H1 (cell line): ENCODE measurements around the gene KCNA1. TPM values are rescaled to one million over a fixed set of nuclear protein-coding genes. Genes with fewer than 3 reads are reported as not detected.
A peak's percentile ranks its signal among the peaks of the same experiment; 100 is the strongest.

Experiments used
- CTCF ChIA-PET: fragments of 300-600 bp; sonication (Branson Sonifier 250); formaldehyde crosslinking; loops from one replicate; lab custom pipeline; 2021; ENCODE audit not compliant: partially characterized antibody; lab: Charles Lee
- POLR2A ChIA-PET: fragments of 300-600 bp; sonication (Branson Sonifier 250); formaldehyde crosslinking; loops from one replicate; lab custom pipeline; 2021; ENCODE audit warnings: inconsistent platforms; ENCODE audit not compliant: partially characterized antibody; lab: Charles Lee
- DNase-seq, 2 experiments: peaks; one replicate each; pipeline versions ENCODE4 v3.0.0 to v3.0.0-alpha.2; 2010 to 2022; ENCODE audit warnings: low spot score in 2 of 2, low read depth in 1 of 2, mixed read lengths in 1 of 2
- FAIRE-seq: peaks from 2 replicates; lab custom pipeline; 2011; peaks lifted over from hg19 to GRCh38; lab: Jason Lieb, UNC
- H2AFZ ChIP-seq: 2 replicates; pipeline ENCODE4 v1.8.1; 2012; ENCODE audit warnings: low read length, inconsistent platforms
- H2AK5ac ChIP-seq: 2 replicates; pipeline ENCODE4 v1.6.1; 2013; ENCODE audit warnings: low read depth, low read length
- H2BK120ac ChIP-seq: replicated peaks from 2 replicates; pipeline ENCODE3; 2013; ENCODE audit warnings: low read depth, low read length, inconsistent platforms
- H2BK12ac ChIP-seq: 2 replicates; pipeline ENCODE4 v1.6.1; 2013; ENCODE audit warnings: low read depth, low read length
- H2BK15ac ChIP-seq: 2 replicates; pipeline ENCODE4 v1.6.1; 2013; ENCODE audit warnings: low read length
- H2BK20ac ChIP-seq: 2 replicates; pipeline ENCODE4 v1.6.1; 2013; ENCODE audit warnings: low read length
- H2BK5ac ChIP-seq: 2 replicates; pipeline ENCODE4 v1.6.1; 2013; ENCODE audit warnings: low read depth, low read length
- H3K14ac ChIP-seq: 2 replicates; pipeline ENCODE4 v1.6.1; 2013; ENCODE audit warnings: inconsistent platforms; ENCODE audit not compliant: insufficient read length
- H3K18ac ChIP-seq: 2 replicates; pipeline ENCODE4 v1.6.1; 2013; ENCODE audit warnings: low read length; ENCODE audit errors: extremely low read depth
- H3K23ac ChIP-seq: 2 replicates; pipeline ENCODE4 v1.6.1; 2013; ENCODE audit warnings: inconsistent platforms; ENCODE audit not compliant: insufficient read length
- H3K23me2 ChIP-seq: 2 replicates; pipeline ENCODE4 v1.6.1; 2013; ENCODE audit warnings: low read depth, low read length
- H3K27ac ChIP-seq: 2 replicates; pipeline ENCODE4 v1.6.1; 2011; ENCODE audit warnings: low read depth, low read length, inconsistent platforms
- H3K27me3 ChIP-seq, 4 experiments: replicated peaks in 1 of 4; 1 replicate in 1 of 4; 2 replicates in 3 of 4; pipeline versions ENCODE4 v1.6.1 to v1.8.1; 2011 to 2013; ENCODE audit warnings: low read length in 3 of 4, mild to moderate bottlenecking in 3 of 4, inconsistent platforms in 2 of 4, mixed read lengths in 2 of 4, moderate library complexity in 1 of 4; ENCODE audit not compliant: control insufficient read depth in 3 of 4, insufficient read depth in 3 of 4; ENCODE audit errors: extremely low read depth in 1 of 4
- H3K36me3 ChIP-seq, 4 experiments: 2 replicates each; pipeline versions ENCODE4 v1.6.1 to v1.8.1; 2011 to 2013; ENCODE audit warnings: mild to moderate bottlenecking in 4 of 4, low read length in 3 of 4, moderate library complexity in 2 of 4, control low read depth in 1 of 4, inconsistent platforms in 1 of 4; ENCODE audit not compliant: insufficient read depth in 4 of 4, control insufficient read depth in 2 of 4
- H3K4ac ChIP-seq: replicated peaks from 2 replicates; pipeline ENCODE3; 2013; ENCODE audit warnings: low read length, low read depth, mixed read lengths, inconsistent platforms; ENCODE audit not compliant: insufficient read length
- H3K4me1 ChIP-seq, 4 experiments: replicated peaks in 1 of 4; 1 replicate in 1 of 4; 2 replicates in 3 of 4; pipeline versions ENCODE4 v1.6.1 to v1.8.1; 2011 to 2013; ENCODE audit warnings: low read length in 3 of 4, inconsistent platforms in 2 of 4, mixed read lengths in 1 of 4; ENCODE audit not compliant: insufficient read depth in 4 of 4, control insufficient read depth in 3 of 4
- H3K4me2 ChIP-seq, 2 experiments: 2 replicates each; pipeline versions ENCODE4 v1.6.1 to v1.8.1; 2011 to 2013; ENCODE audit warnings: low read depth in 2 of 2, low read length in 2 of 2, control low read depth in 1 of 2, inconsistent platforms in 1 of 2, mild to moderate bottlenecking in 1 of 2; ENCODE audit not compliant: insufficient read depth in 1 of 2
- H3K4me3 ChIP-seq, 4 experiments: fragments of 200-600, 300-600 bp in 1 of 4; sonication (generic), shearing (Covaris generic), sonication (Bioruptor Twin) in 1 of 4; 2 replicates each; pipeline versions ENCODE4 v1.5.1 to v1.8.1; 2011 to 2016; ENCODE audit warnings: low read length in 4 of 4, low read depth in 3 of 4, control low read depth in 2 of 4, inconsistent platforms in 2 of 4, mild to moderate bottlenecking in 2 of 4, mixed read lengths in 1 of 4, moderate library complexity in 1 of 4; ENCODE audit not compliant: insufficient read depth in 2 of 4; ENCODE audit errors: extremely low read depth in 1 of 4
- H3K56ac ChIP-seq: replicated peaks from 2 replicates; pipeline ENCODE3; 2013; ENCODE audit warnings: low read depth, mild to moderate bottlenecking, mixed read lengths, low read length, inconsistent platforms; ENCODE audit not compliant: insufficient read length
- H3K79me1 ChIP-seq: 2 replicates; pipeline ENCODE4 v1.6.1; 2013; ENCODE audit warnings: low read depth, low read length, control low read depth
- H3K79me2 ChIP-seq, 2 experiments: 2 replicates each; pipeline versions ENCODE4 v1.6.1 to v1.8.1; 2012 to 2013; ENCODE audit warnings: low read length in 2 of 2, mild to moderate bottlenecking in 2 of 2, inconsistent platforms in 1 of 2; ENCODE audit not compliant: insufficient read depth in 2 of 2, control insufficient read depth in 1 of 2
- H3K9ac ChIP-seq, 4 experiments: replicated peaks in 1 of 4; 1 replicate in 1 of 4; 2 replicates in 3 of 4; pipeline versions ENCODE4 v1.6.1 to v1.8.1; 2011 to 2013; ENCODE audit warnings: low read depth in 3 of 4, low read length in 3 of 4, control low read depth in 2 of 4, mild to moderate bottlenecking in 2 of 4, moderate library complexity in 2 of 4, inconsistent platforms in 1 of 4; ENCODE audit errors: extremely low read depth in 1 of 4
- H3K9me3 ChIP-seq, 2 experiments: 2 replicates each; pipeline versions ENCODE4 v1.6.1 to v1.8.1; 2012 to 2013; ENCODE audit warnings: mild to moderate bottlenecking in 2 of 2, moderate library complexity in 2 of 2, control low read depth in 1 of 2, inconsistent platforms in 1 of 2, low read depth in 1 of 2, low read length in 1 of 2, mixed read lengths in 1 of 2; ENCODE audit not compliant: insufficient read depth in 2 of 2
- H4K20me1 ChIP-seq, 2 experiments: replicated peaks in 1 of 2; 2 replicates each; pipeline versions ENCODE3 to v1.8.1; 2011 to 2013; ENCODE audit warnings: inconsistent platforms in 2 of 2, low read length in 2 of 2, mild to moderate bottlenecking in 1 of 2; ENCODE audit not compliant: insufficient read depth in 2 of 2, control insufficient read depth in 1 of 2
- H4K5ac ChIP-seq: 2 replicates; pipeline ENCODE4 v1.6.1; 2013; ENCODE audit warnings: low read length, low read depth, mixed read lengths, inconsistent platforms; ENCODE audit not compliant: insufficient read length
- H4K8ac ChIP-seq: 2 replicates; pipeline ENCODE4 v1.8.0; 2013; ENCODE audit warnings: mild to moderate bottlenecking, moderate library complexity, low read length, inconsistent platforms; ENCODE audit not compliant: insufficient read depth; ENCODE audit errors: extremely low read depth
- H4K91ac ChIP-seq: replicated peaks from 2 replicates; pipeline ENCODE3; 2013; ENCODE audit warnings: low read length, mixed read lengths, inconsistent platforms; ENCODE audit not compliant: insufficient read length
- CEBPB ChIP-seq: IDR thresholded peaks from 2 replicates; pipeline ENCODE4 v1.6.1; 2012; ENCODE audit warnings: low read depth, low read length
- CTCF ChIP-seq, 3 experiments: IDR thresholded peaks; 1 replicate in 2 of 3; 2 replicates in 1 of 3; pipeline versions ENCODE4 v1.5.1 to v1.6.1; 2011; ENCODE audit warnings: low read length in 3 of 3, mild to moderate bottlenecking in 3 of 3, inconsistent platforms in 2 of 3, low read depth in 1 of 3, moderate library complexity in 1 of 3; ENCODE audit not compliant: insufficient read depth in 1 of 3; ENCODE audit errors: control extremely low read depth in 1 of 3
- WGBS, 2 experiments: shearing (Covaris generic) in 1 of 2; methylation state at CpG; one replicate each; pipeline versions ENCODE4 v1.1.6 to v1.1.7; 2013 to 2015; ENCODE audit warnings: low lambda C conversion rate in 2 of 2, mixed read lengths in 2 of 2, inconsistent platforms in 1 of 2, low coverage in 1 of 2, missing lambda C conversion rate in 1 of 2; ENCODE audit not compliant: insufficient replicate concordance in 2 of 2, insufficient coverage in 1 of 2, insufficient read length in 1 of 2; ENCODE audit errors: extremely low coverage in 1 of 2, missing lambda C conversion rate in 1 of 2; 5-methylcytosine and 5-hydroxymethylcytosine counted together
- polyA plus RNA-seq, 7 experiments: library from polyadenylated mRNA; depleted of rRNA in 3 of 7; stranded (reverse) in 5 of 7; unstranded in 2 of 7; fragments of >200 nt in 5 of 7; fragments of 200-250 nt in 2 of 7; gene quantifications; 1 replicate in 5 of 7; 2 replicates in 1 of 7; 4 replicates in 1 of 7; pipeline versions ENCODE4 v1.2.1 to v1.2.3, GENCODE V29; 2011 to 2013; ENCODE audit warnings: missing spikeins in 2 of 7, mixed read lengths in 2 of 7
- total RNA-seq: library from RNA; stranded (reverse); fragmentation: NEBNext Ultra II Directional; extraction: Animal tissue kit (Norgen Biotek cat#: 25700); gene quantifications from 2 replicates; pipeline ENCODE4 v1.2.1, GENCODE V29; 2021

KCNA1 gene
- total and polyA plus RNA-seq, 2 of the 8 experiments (the other 6 are each of a cell fraction or from before 2014, with no cell fraction given), result 0.23 to 0.30 TPM

GRCh38 chr12:4939418-4940023, 29.8 kb downstream of the KCNA1 start:
- TF ChIP-seq CEBPB (no peak), CTCF (IDR thresholded peaks at IDR 0.05; ENCODE audit: control extremely low read depth in 1 of 3, insufficient read depth in 1 of 3, low read depth in 1 of 3, low read length in 3 of 3) (peak in 1 of 3 experiments; percentile 10; a peak in 1 of 4 replicates)
- Histone ChIP-seq H2BK20ac (no peak overlapping the region), H2BK5ac (no peak overlapping the region), H3K23ac (no peak overlapping the region), H3K4ac (no peak overlapping the region), H3K27ac (no peak overlapping the region), H3K36me3 (no peaks in the 10 kb centered on the region), H2AFZ (no peak overlapping the region), H3K9me3 (no peaks in the 10 kb centered on the region), H3K9ac (no peak overlapping the region), H3K18ac (no peak overlapping the region), H4K20me1 (no peaks in the 10 kb centered on the region), H2AK5ac (no peak overlapping the region), H4K5ac (no peak overlapping the region), H3K4me2 (no peak overlapping the region), H3K27me3 (no peaks in the 10 kb centered on the region; a peak in 2 of 7 replicates), H3K23me2 (no peaks in the 10 kb centered on the region), H3K4me3 (no peak overlapping the region), H2BK12ac (no peak overlapping the region), H2BK15ac (no peak overlapping the region), H3K4me1 (no peaks in the 10 kb centered on the region), H4K91ac (no peak overlapping the region), H3K56ac (no peak overlapping the region), H3K79me2 (no peaks in the 10 kb centered on the region), H3K14ac (no peak overlapping the region), H3K79me1 (no peaks in the 10 kb centered on the region), H2BK120ac (no peak overlapping the region), H4K8ac (no peak overlapping the region)
- ChIA-PET POLR2A (interaction anchor here (0.8 kb wide), 1 partner anchor 20 kb away, joined by 3 read pairs; no protein-coding TSS in a partner anchor), CTCF (interaction anchor here (0.5 to 2.9 kb wide), 11 partner anchors 10 to 467 kb away, joined by 3 to 15 read pairs (median 4); partner anchors contain the start of gene KCNA1)
- 87% methylated on average over 16 of the region's 16 CpGs; no CpG with 5 or more reads in 1 of the 2 experiments for WGBS, 2 experiments
- DNase-seq (no peak), FAIRE-seq (no peak)
